Measurements from ENCODE around the gene PRLH.

Gene PRLH

GRCh38 chr2:237539681-237540080 lies 26.7 kb upstream of the PRLH start:
- no peak for DNase-seq (ENCODE audit: low read depth)

GRCh38 chr2:237540223-237540775 lies 26.1 kb upstream of the PRLH start:
- no peak for DNase-seq (ENCODE audit: low read depth)

- peak; percentile 9 for DNase-seq (ENCODE audit: low read depth)
Observed at GRCh38 chr2:237540823-237541222, 25.6 kb upstream of the PRLH start.

- DNase-seq (ENCODE audit: low read depth) = no peak
Observed at GRCh38 chr2:237541243-237541642, 25.1 kb upstream of the PRLH start.

GRCh38 chr2:237542001-237542704 lies 24.2 kb upstream of the PRLH start:
- DNase-seq (ENCODE audit: low read depth) = no peak

- DNase-seq (ENCODE audit: low read depth) = no peak
Observed at GRCh38 chr2:237546040-237546875, 20.1 kb upstream of the PRLH start.

- DNase-seq (ENCODE audit: low read depth) = no peak
Observed at GRCh38 chr2:237546876-237547395, 19.4 kb upstream of the PRLH start.

- DNase-seq (ENCODE audit: low read depth) = no peak
Observed at GRCh38 chr2:237547841-237548416, 18.4 kb upstream of the PRLH start.

- DNase-seq (ENCODE audit: low read depth) = no peak
Observed at GRCh38 chr2:237549216-237549615, 17.2 kb upstream of the PRLH start.

- no peak for DNase-seq (ENCODE audit: low read depth)
Observed at GRCh38 chr2:237549643-237550415, 16.5 kb upstream of the PRLH start.

- DNase-seq (ENCODE audit: low read depth) = no peak
Observed at GRCh38 chr2:237551071-237551574, 15.3 kb upstream of the PRLH start.

GRCh38 chr2:237552908-237553307 lies 13.5 kb upstream of the PRLH start:
- DNase-seq (ENCODE audit: low read depth) = no peak

- DNase-seq (ENCODE audit: low read depth) = no peak
Observed at GRCh38 chr2:237553948-237554347, 12.4 kb upstream of the PRLH start.

GRCh38 chr2:237555560-237555959 lies 10.8 kb upstream of the PRLH start:
- no peak for DNase-seq (ENCODE audit: low read depth)

- no peak for DNase-seq (ENCODE audit: low read depth)
Observed at GRCh38 chr2:237556773-237557632, 9.4 kb upstream of the PRLH start.

GRCh38 chr2:237557633-237558015 lies 8.8 kb upstream of the PRLH start:
- DNase-seq (ENCODE audit: low read depth) = no peak

GRCh38 chr2:237558961-237559641 lies 7.3 kb upstream of the PRLH start:
- peak; percentile 35 for DNase-seq (ENCODE audit: low read depth)

- DNase-seq (ENCODE audit: low read depth) = no peak
Observed at GRCh38 chr2:237561221-237561620, 5.2 kb upstream of the PRLH start.

GRCh38 chr2:237563816-237564215 lies 2.6 kb upstream of the PRLH start:
- peak; percentile 44 for DNase-seq (ENCODE audit: low read depth)

GRCh38 chr2:237564526-237565131 lies 1.7 kb upstream of the PRLH start:
- DNase-seq (ENCODE audit: low read depth) = no peak

Measured in amniotic epithelial cell (primary cell).